OCI-LY3 (cell line): ENCODE results near the gene MPZL1.

Experiments used
- H2AFZ ChIP-seq: fragments of 200-600, 300-600 bp; shearing (Covaris generic); 2 replicates; pipeline ENCODE4 v1.6.0; 2014; ENCODE audit warnings: antibody characterized with exemption, low read depth, low read length
- H3K27ac ChIP-seq: fragments of 200-600, 300-600 bp; sonication (generic); 2 replicates; pipeline ENCODE4 v1.5.1; 2014; ENCODE audit warnings: mild to moderate bottlenecking, low read length, moderate library complexity, mixed read lengths
- H3K27me3 ChIP-seq: fragments of 200-600, 300-600 bp; sonication (generic); 2 replicates; pipeline ENCODE4 v1.6.1; 2014; ENCODE audit warnings: low read depth, low read length, mixed read lengths
- H3K36me3 ChIP-seq: fragments of 200-600, 300-600 bp; sonication (generic); replicated peaks from 2 replicates; pipeline ENCODE3; 2014; ENCODE audit warnings: low read depth, low read length, mixed read lengths
- H3K4me1 ChIP-seq: fragments of 300-600, 200-600 bp; sonication (generic); 2 replicates; pipeline ENCODE4 v1.6.1; 2014; ENCODE audit warnings: low read length, mixed read lengths
- H3K4me2 ChIP-seq: fragments of 200-600, 300-600 bp; sonication (generic); 2 replicates; pipeline ENCODE4 v1.6.1; 2014; ENCODE audit warnings: low read length, mixed read lengths
- H3K4me3 ChIP-seq: fragments of 300-600, 200-600 bp; sonication (generic); 2 replicates; pipeline ENCODE4 v1.5.1; 2014; ENCODE audit warnings: antibody characterized with exemption, mild to moderate bottlenecking, low read length, moderate library complexity
- H3K79me2 ChIP-seq: fragments of 300-600, 200-600 bp; shearing (Covaris generic); 2 replicates; pipeline ENCODE4 v1.6.1; 2014; ENCODE audit warnings: mild to moderate bottlenecking, low read length, mixed read lengths
- H3K9ac ChIP-seq: fragments of 300-600, 200-600 bp; shearing (Covaris generic); 2 replicates; pipeline ENCODE4 v1.6.0; 2014; ENCODE audit warnings: mild to moderate bottlenecking, low read length, moderate library complexity
- H3K9me3 ChIP-seq: fragments of 200-600, 300-600 bp; shearing (Covaris generic); 2 replicates; pipeline ENCODE4 v1.6.1; 2014; ENCODE audit warnings: low read length, mixed read lengths; ENCODE audit not compliant: insufficient read depth
- H4K20me1 ChIP-seq: fragments of 200-600, 300-600 bp; sonication (generic); 2 replicates; pipeline ENCODE4 v1.6.1; 2016; ENCODE audit warnings: low read length, mixed read lengths; ENCODE audit not compliant: insufficient read depth
- CTCF ChIP-seq: fragments of 200-600, 300-600 bp; sonication (generic); IDR thresholded peaks from 2 replicates; pipeline ENCODE4 v1.5.1; 2014; ENCODE audit warnings: antibody characterized with exemption, low read length, low read depth
- EZH2phosphoT487 ChIP-seq: fragments of 200-600 bp; shearing (Covaris generic); IDR thresholded peaks from 2 replicates; pipeline ENCODE4 v1.6.1; 2018; ENCODE audit warnings: antibody characterized with exemption, mixed run types, low read depth

Gene MPZL1

GRCh38 chr1:167755654-167756053 is 33.9 kb downstream of the MPZL1 start:
- no peak overlapping the region for H3K9ac ChIP-seq
- peaks cover 18% of the 10 kb centered on the region for H3K4me1 ChIP-seq
- H3K27me3 ChIP-seq, result no peaks in the 10 kb centered on the region
- H2AFZ ChIP-seq, result no peak overlapping the region
- H3K27ac ChIP-seq, result no peak overlapping the region
- peaks cover 67% of the 10 kb centered on the region for H3K79me2 ChIP-seq
- H3K4me3 ChIP-seq, result no peak overlapping the region
- no peaks in the 10 kb centered on the region for H3K9me3 ChIP-seq
- H3K36me3 ChIP-seq, result peaks cover 5% of the 10 kb centered on the region
- TF ChIP-seq EZH2phosphoT487 (no peak), CTCF (no peak)
- H3K4me2 ChIP-seq, result no peak overlapping the region
- H4K20me1 ChIP-seq, result peaks cover 13% of the 10 kb centered on the region; the same call in 1 of the 2 replicates

GRCh38 chr1:167756730-167757405 is 35.1 kb downstream of the MPZL1 start:
- Histone ChIP-seq H3K4me3 (no peak overlapping the region), H3K27ac (no peak overlapping the region), H4K20me1 (peaks cover 17% of the 10 kb centered on the region; the same call in 1 of the 2 replicates), H3K79me2 (peaks cover 75% of the 10 kb centered on the region), H3K4me2 (no peak overlapping the region), H3K9me3 (no peaks in the 10 kb centered on the region), H3K4me1 (peaks cover 17% of the 10 kb centered on the region), H3K27me3 (no peaks in the 10 kb centered on the region), H3K9ac (no peak overlapping the region), H2AFZ (no peak overlapping the region), H3K36me3 (peaks cover 5% of the 10 kb centered on the region)
- no peak for TF ChIP-seq EZH2phosphoT487
- TF ChIP-seq CTCF, result no peak

GRCh38 chr1:167757433-167758309 is 35.9 kb downstream of the MPZL1 start:
- Histone ChIP-seq H3K4me2 (no peak overlapping the region), H4K20me1 (peaks cover 20% of the 10 kb centered on the region; the same call in 1 of the 2 replicates), H2AFZ (no peak overlapping the region), H3K9me3 (no peaks in the 10 kb centered on the region), H3K9ac (no peak overlapping the region), H3K4me3 (no peak overlapping the region), H3K27ac (no peak overlapping the region), H3K79me2 (peaks cover 76% of the 10 kb centered on the region), H3K36me3 (peaks cover 5% of the 10 kb centered on the region), H3K4me1 (peaks cover 9% of the 10 kb centered on the region), H3K27me3 (no peaks in the 10 kb centered on the region)
- TF ChIP-seq EZH2phosphoT487, result no peak
- TF ChIP-seq CTCF, result no peak

- Histone ChIP-seq H3K4me1 (no peaks in the 10 kb centered on the region), H3K27ac (no peak overlapping the region), H3K4me2 (no peak overlapping the region), H3K79me2 (peaks cover 57% of the 10 kb centered on the region), H4K20me1 (peaks cover 23% of the 10 kb centered on the region; the same call in 1 of the 2 replicates), H3K27me3 (no peaks in the 10 kb centered on the region), H3K9ac (no peak overlapping the region), H2AFZ (no peak overlapping the region), H3K36me3 (peaks cover 7% of the 10 kb centered on the region), H3K4me3 (no peak overlapping the region), H3K9me3 (no peaks in the 10 kb centered on the region)
- no peak for TF ChIP-seq CTCF
- TF ChIP-seq EZH2phosphoT487, result no peak
These were observed 39.6 kb downstream of the MPZL1 start for GRCh38 chr1:167761400-167761799.
